22Rv1 (cell line): ENCODE data around the gene COL9A3.

ENCODE experiments used
- ZFX ChIP-seq: fragments of 450-650 bp; IDR thresholded peaks from 2 replicates; pipeline ENCODE4 v1.6.1; 2017; ENCODE audit warnings: antibody characterized with exemption, borderline replicate concordance
- TF ChIP-seq, protein P1 (sequence below): fragments of 450-650 bp; IDR thresholded peaks from 2 replicates; pipeline ENCODE4 v1.5.1; 2017; ENCODE audit warnings: mild to moderate bottlenecking

GRCh38 chr20:62814060-62814708 lies 2.7 kb upstream of the COL9A3 start:
- TF ChIP-seq, protein P1, sequence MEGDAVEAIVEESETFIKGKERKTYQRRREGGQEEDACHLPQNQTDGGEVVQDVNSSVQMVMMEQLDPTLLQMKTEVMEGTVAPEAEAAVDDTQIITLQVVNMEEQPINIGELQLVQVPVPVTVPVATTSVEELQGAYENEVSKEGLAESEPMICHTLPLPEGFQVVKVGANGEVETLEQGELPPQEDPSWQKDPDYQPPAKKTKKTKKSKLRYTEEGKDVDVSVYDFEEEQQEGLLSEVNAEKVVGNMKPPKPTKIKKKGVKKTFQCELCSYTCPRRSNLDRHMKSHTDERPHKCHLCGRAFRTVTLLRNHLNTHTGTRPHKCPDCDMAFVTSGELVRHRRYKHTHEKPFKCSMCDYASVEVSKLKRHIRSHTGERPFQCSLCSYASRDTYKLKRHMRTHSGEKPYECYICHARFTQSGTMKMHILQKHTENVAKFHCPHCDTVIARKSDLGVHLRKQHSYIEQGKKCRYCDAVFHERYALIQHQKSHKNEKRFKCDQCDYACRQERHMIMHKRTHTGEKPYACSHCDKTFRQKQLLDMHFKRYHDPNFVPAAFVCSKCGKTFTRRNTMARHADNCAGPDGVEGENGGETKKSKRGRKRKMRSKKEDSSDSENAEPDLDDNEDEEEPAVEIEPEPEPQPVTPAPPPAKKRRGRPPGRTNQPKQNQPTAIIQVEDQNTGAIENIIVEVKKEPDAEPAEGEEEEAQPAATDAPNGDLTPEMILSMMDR, result no peak
- TF ChIP-seq ZFX, result no peak
